ENCODE results near the gene IL1RAPL2.

- TF ChIP-seq CTCF (IDR thresholded peaks at IDR 0.05): no peak
- TF ChIP-seq POLR2A (IDR thresholded peaks at IDR 0.05): no peak
Observed at GRCh38 chrX:105664243-105664642, 1098.2 kb downstream of the IL1RAPL2 start.
